ENCODE measurements around the gene STN1. TPM values are rescaled to one million over a fixed set of nuclear protein-coding genes. Genes with fewer than 3 reads are reported as not detected.

STN1 gene
- total and polyA plus RNA-seq, 10 of the 15 experiments (the other 5 are each of a cell fraction or from before 2014, with no cell fraction given), result 22.2 to 31.8 (median 28.5) TPM

DNA sequence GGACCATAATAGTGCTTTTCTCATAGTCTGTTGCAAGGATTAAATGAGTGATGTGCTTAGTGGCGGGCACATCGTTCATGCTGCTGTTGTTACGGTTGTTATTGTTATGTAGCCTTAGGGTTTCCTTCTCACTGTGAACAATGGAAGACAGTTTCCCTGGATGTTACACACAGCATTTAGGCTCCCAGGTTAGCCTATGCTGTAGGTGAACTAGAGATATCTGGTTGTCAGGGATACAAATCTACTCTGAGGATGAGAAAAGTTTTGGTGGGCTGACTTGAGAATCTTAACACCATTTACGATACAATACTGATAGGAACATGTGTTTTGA, 77.3 kb downstream of the STN1 start (continued):
- TF ChIP-seq BMI1 (IDR thresholded peaks at IDR 0.05; ENCODE audit: borderline replicate concordance) (no peak), SMAD1 (IDR thresholded peaks at IDR 0.05; ENCODE audit: low read depth, partially characterized antibody) (no peak), KAT2A (conservative IDR thresholded peaks at IDR 0.05; ENCODE audit: control insufficient read depth, low read depth, low read length) (no peak), RFX5 (IDR thresholded peaks at IDR 0.05; ENCODE audit: low read depth, low read length) (no peak), HDGF (IDR thresholded peaks at IDR 0.05) (no peak), NFYB (IDR thresholded peaks at IDR 0.05; ENCODE audit: insufficient read depth, low read depth, low read length) (no peak), ZSCAN29 (IDR thresholded peaks at IDR 0.05) (no peak), MLLT1 (IDR thresholded peaks at IDR 0.05) (no peak), EZH2 (IDR thresholded peaks at IDR 0.05; ENCODE audit: borderline replicate concordance, control insufficient read depth, low read depth, low read length) (no peak), E2F8 (IDR thresholded peaks at IDR 0.05; ENCODE audit: low read depth, partially characterized antibody) (no peak)

All from GM12878 (cell line).